A673 (cell line): Measurements from ENCODE around the gene GMPPA. TPM values are rescaled to one million over a fixed set of nuclear protein-coding genes. Genes with fewer than 3 reads are reported as not detected.

Source experiments
- BruUV-seq: library from RNA; stranded (reverse); fragments of 400-500 nt; replicated peaks from 2 replicates; lab custom pipeline; 2021; lab: Mats Ljungman, UMichigan
- CTCF ChIA-PET: fragments of 300-600 bp; sonication (Branson Sonifier 250); formaldehyde crosslinking; loops from one replicate; lab custom pipeline; 2022; ENCODE audit warnings: antibody characterized with exemption; lab: Charles Lee
- POLR2A ChIA-PET: fragments of 300-600 bp; sonication (Branson Sonifier 250); formaldehyde crosslinking; loops from one replicate; lab custom pipeline; 2022; ENCODE audit warnings: antibody characterized with exemption; ENCODE audit not compliant: low non-redundant PET; lab: Charles Lee
- DNase-seq: peaks from one replicate; pipeline ENCODE4 v3.0.0-alpha.2; 2015; ENCODE audit warnings: low spot score
- H3K27ac ChIP-seq: fragments of 200-600 bp; sonication (generic); 2 replicates; pipeline ENCODE4 v1.5.1; 2016; ENCODE audit warnings: mixed run types, low read depth, mild to moderate bottlenecking, mixed read lengths, antibody characterized with exemption, low read length; ENCODE audit not compliant: poor library complexity, severe bottlenecking
- H3K27me3 ChIP-seq: fragments of 200-600 bp; sonication (generic); replicated peaks from 2 replicates; pipeline ENCODE4 v1.6.1; 2017; ENCODE audit warnings: mixed run types, low read depth, mild to moderate bottlenecking, mixed read lengths, antibody characterized with exemption, low read length; ENCODE audit not compliant: insufficient read depth, poor library complexity
- H3K36me3 ChIP-seq: fragments of 200-600 bp; sonication (generic); 2 replicates; pipeline ENCODE4 v1.6.1; 2016; ENCODE audit warnings: mixed run types, mild to moderate bottlenecking, mixed read lengths, antibody characterized with exemption, low read length; ENCODE audit not compliant: insufficient read depth, poor library complexity, severe bottlenecking
- H3K4me1 ChIP-seq: fragments of 200-600 bp; sonication (generic); 2 replicates; pipeline ENCODE4 v1.6.1; 2017; ENCODE audit warnings: mixed run types, mild to moderate bottlenecking, mixed read lengths, antibody characterized with exemption, low read length; ENCODE audit not compliant: insufficient read depth, poor library complexity, severe bottlenecking
- H3K4me3 ChIP-seq: fragments of 200-600 bp; sonication (generic); 2 replicates; pipeline ENCODE4 v1.5.1; 2016; ENCODE audit warnings: low read depth, mixed run types, mild to moderate bottlenecking, mixed read lengths, low read length; ENCODE audit not compliant: poor library complexity, severe bottlenecking
- H3K9me3 ChIP-seq: fragments of 200-600 bp; sonication (generic); 2 replicates; pipeline ENCODE4 v1.6.1; 2016; ENCODE audit warnings: mixed run types, low read depth, mild to moderate bottlenecking, mixed read lengths, antibody characterized with exemption, low read length; ENCODE audit not compliant: poor library complexity, severe bottlenecking
- CTCF ChIP-seq: fragments of 300-800, 200-600 bp; sonication (generic); conservative IDR thresholded peaks from 2 replicates; pipeline ENCODE4 v1.5.1; 2017; ENCODE audit warnings: low read depth, mild to moderate bottlenecking, antibody characterized with exemption, low read length, moderate library complexity, mixed read lengths
- EZH2 ChIP-seq: fragments of 200-600 bp; sonication (generic); IDR thresholded peaks from 2 replicates; pipeline ENCODE4 v1.6.1; 2017; ENCODE audit warnings: borderline replicate concordance, low read depth, mild to moderate bottlenecking, mixed read lengths, antibody characterized with exemption, low read length; ENCODE audit not compliant: poor library complexity, severe bottlenecking
- intact Hi-C: fragments of 100-400 bp; cut with micrococcal nuclease; formaldehyde crosslinking; loops from one replicate; pipeline ENCODE4 v1.10.0; 2022; ENCODE audit not compliant: unreplicated experiment
- total RNA-seq: library from RNA; stranded (reverse); gene quantifications from 2 replicates; pipeline ENCODE4 v1.2.3, GENCODE V29; 2021

Gene GMPPA
- total RNA-seq, 1 experiment from 2014 or later: 32.1 TPM

DNA sequence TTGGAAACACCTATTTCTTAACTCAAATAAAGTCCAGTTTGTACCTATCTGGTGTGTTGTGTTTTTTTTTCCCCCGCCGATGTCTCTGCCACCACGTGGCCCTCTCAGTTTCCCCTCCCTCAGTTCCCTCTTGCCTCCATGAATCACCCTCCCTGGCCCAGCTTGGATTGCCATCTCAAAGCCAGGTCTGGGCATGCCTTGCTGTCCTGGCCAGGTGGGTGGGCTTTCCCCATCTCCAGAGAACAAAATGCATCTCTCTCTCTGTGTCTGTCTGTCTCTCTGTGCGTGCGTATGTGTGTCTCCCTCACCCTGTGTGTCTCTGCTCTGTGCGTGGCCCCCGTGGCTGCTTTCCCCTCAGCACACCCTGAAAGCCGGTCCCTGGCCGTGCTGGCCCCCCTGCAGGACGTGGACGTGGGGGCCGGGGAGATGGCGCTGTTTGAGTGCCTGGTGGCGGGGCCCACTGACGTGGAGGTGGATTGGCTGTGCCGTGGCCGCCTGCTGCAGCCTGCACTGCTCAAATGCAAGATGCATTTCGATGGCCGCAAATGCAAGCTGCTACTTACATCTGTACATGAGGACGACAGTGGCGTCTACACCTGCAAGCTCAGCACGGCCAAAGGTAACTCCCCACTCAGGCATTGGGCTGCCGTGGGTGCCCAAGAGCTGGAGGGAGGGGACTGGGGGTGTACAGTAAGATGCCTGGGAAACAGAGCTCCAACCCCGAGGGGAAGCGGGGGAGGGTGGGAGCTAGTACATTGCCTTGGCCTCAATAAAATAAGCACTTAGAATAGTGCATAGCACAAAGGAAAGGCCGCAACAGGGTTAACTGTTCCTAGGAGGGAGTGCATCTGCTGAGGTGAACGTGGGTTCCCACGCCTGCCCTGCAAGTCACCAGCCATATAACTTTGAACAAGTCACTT, 31.6 kb upstream of the GMPPA start:
- Histone ChIP-seq H3K27ac (no peak overlapping the region), H3K36me3 (no peaks in the 10 kb centered on the region), H3K4me3 (no peak overlapping the region), H3K4me1 (no peaks in the 10 kb centered on the region), H3K27me3 (no peaks in the 10 kb centered on the region), H3K9me3 (no peaks in the 10 kb centered on the region)
- no TSS peak for BruUV-seq
- intact Hi-C loops: no loop called here
- no peak for DNase-seq
- ChIA-PET CTCF (no interaction called here), POLR2A (no interaction called here)
- TF ChIP-seq EZH2: no peak
- TF ChIP-seq CTCF: no peak

DNA sequence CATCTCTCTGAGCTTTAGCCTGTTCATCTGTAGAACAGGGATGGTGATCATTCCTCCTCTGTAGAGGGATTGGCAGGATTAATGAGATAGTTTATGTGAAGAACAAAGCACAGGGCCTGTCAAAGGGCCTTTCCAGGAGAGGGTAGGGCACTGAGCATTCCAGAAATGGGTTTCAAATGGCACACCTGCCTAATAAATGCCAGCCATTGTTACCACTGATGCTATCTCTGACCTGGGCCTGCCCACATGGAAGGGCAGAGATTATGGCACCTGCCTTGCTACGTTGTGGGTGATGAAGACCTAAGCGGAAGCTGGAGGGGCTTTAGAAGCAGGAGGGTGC, 31.0 kb upstream of the GMPPA start:
- intact Hi-C loops: no loop called here
- no peak for DNase-seq
- no peaks in the 10 kb centered on the region for H3K4me1 ChIP-seq
- no TSS peak for BruUV-seq
- no peaks in the 10 kb centered on the region for H3K36me3 ChIP-seq
- POLR2A ChIA-PET: no interaction called here
- H3K4me3 ChIP-seq: no peak overlapping the region
- H3K9me3 ChIP-seq: no peaks in the 10 kb centered on the region
- CTCF ChIA-PET: no interaction called here
- H3K27ac ChIP-seq: no peak overlapping the region
- no peaks in the 10 kb centered on the region for H3K27me3 ChIP-seq
- TF ChIP-seq EZH2 (no peak), CTCF (no peak)

DNA sequence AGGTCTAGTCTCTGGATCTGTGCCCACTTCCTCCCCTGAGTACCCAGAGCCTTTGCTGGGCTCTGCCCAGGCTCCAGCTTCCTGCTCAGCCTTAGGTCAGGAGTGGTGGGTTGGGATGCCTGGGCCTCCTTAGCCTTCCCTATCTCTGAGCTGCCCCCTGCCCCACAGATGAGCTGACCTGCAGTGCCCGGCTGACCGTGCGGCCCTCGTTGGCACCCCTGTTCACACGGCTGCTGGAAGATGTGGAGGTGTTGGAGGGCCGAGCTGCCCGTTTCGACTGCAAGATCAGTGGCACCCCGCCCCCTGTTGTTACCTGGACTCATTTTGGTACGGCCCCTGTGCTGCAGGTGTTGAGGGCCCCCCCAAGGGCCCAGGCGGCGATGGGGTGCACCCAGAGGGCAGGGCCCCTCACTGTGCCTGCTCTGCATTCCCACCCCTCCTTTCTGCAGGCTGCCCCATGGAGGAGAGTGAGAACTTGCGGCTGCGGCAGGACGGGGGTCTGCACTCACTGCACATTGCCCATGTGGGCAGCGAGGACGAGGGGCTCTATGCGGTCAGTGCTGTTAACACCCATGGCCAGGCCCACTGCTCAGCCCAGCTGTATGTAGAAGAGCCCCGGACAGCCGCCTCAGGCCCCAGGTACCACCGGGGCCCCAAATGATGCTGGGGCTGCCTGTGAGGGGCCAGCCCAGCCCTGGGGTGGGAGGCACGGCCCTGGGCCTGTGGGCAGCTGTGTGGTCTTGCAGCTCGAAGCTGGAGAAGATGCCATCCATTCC, 30.1 kb upstream of the GMPPA start:
- no peaks in the 10 kb centered on the region for H3K36me3 ChIP-seq
- no peaks in the 10 kb centered on the region for H3K27me3 ChIP-seq
- no peak overlapping the region for H3K27ac ChIP-seq
- POLR2A ChIA-PET: no interaction called here
- TF ChIP-seq EZH2: no peak
- intact Hi-C loops: no loop called here
- CTCF ChIA-PET: no interaction called here
- H3K9me3 ChIP-seq: no peaks in the 10 kb centered on the region
- BruUV-seq: no TSS peak
- DNase-seq: no peak
- H3K4me3 ChIP-seq: no peak overlapping the region
- H3K4me1 ChIP-seq: no peaks in the 10 kb centered on the region
